Measurements from ENCODE around the gene ZFP91. TPM values are rescaled to one million over a fixed set of nuclear protein-coding genes. Genes with fewer than 3 reads are reported as not detected.

ZFP91 gene
- total and polyA plus RNA-seq, 2 of the 13 experiments (the other 11 are each of a cell fraction or from before 2014, with no cell fraction given): 13.5 to 38.6 TPM

- TF ChIP-seq GMEB2 (CRISPR knock-in tag; IDR thresholded peaks at IDR 0.05; ENCODE audit: low read depth) (no peak), ZFP37 (CRISPR knock-in tag; IDR thresholded peaks at IDR 0.05; ENCODE audit: borderline replicate concordance) (no peak), TAF15 (IDR thresholded peaks at IDR 0.05; ENCODE audit: low read depth, low read length, poor library complexity, severe bottlenecking) (no peak), ZNF530 (CRISPR knock-in tag; IDR thresholded peaks at IDR 0.05; ENCODE audit: low read depth) (no peak), MEF2D (CRISPR knock-in tag; IDR thresholded peaks at IDR 0.05) (no peak), FOXA1 (IDR thresholded peaks at IDR 0.05) (no peak), FOXA1 (CRISPR knock-in tag; IDR thresholded peaks at IDR 0.05) (peak; percentile 43; the same call in 1 of the 2 replicates), JARID2 (CRISPR knock-in tag; IDR thresholded peaks at IDR 0.05; ENCODE audit: insufficient replicate concordance) (no peak), CEBPZ (IDR thresholded peaks at IDR 0.05; ENCODE audit: low read length) (no peak), ZNF468 (CRISPR knock-in tag; IDR thresholded peaks at IDR 0.05) (no peak), IRF2 (CRISPR knock-in tag; IDR thresholded peaks at IDR 0.05) (peak; percentile 93), MTERF4 (CRISPR knock-in tag; IDR thresholded peaks at IDR 0.05) (peak; percentile 80; the same call in 1 of the 2 replicates), KLF15 (CRISPR knock-in tag; IDR thresholded peaks at IDR 0.05; ENCODE audit: borderline replicate concordance) (no peak), IRF9 (CRISPR knock-in tag; IDR thresholded peaks at IDR 0.05; ENCODE audit: borderline replicate concordance) (peak; percentile 73; the same call in 1 of the 2 replicates), RAD51 (IDR thresholded peaks at IDR 0.05; ENCODE audit: borderline replicate concordance) (peak; percentile 64; the same call in 1 of the 2 replicates), ZNF841 (CRISPR knock-in tag; IDR thresholded peaks at IDR 0.05; ENCODE audit: borderline replicate concordance) (no peak), IKZF1 (IDR thresholded peaks at IDR 0.05) (no peak), SIX4 (CRISPR knock-in tag; IDR thresholded peaks at IDR 0.05) (no peak; the same call in 1 of the 2 replicates), REXO4 (CRISPR knock-in tag; IDR thresholded peaks at IDR 0.05; ENCODE audit: borderline replicate concordance) (no peak), ZNF263 (CRISPR knock-in tag; IDR thresholded peaks at IDR 0.05) (peak; percentile 85), FOXO4 (CRISPR knock-in tag; conservative IDR thresholded peaks at IDR 0.05) (no peak)
Observed at GRCh38 chr11:58579192-58580129, 598 bp downstream of the ZFP91 start (continued).
